ENCODE measurements around the gene ERCC1. TPM values are rescaled to one million over a fixed set of nuclear protein-coding genes. Genes with fewer than 3 reads are reported as not detected.

The ERCC1 gene
- polyA plus RNA-seq, 2 of the 4 experiments (the other 2 are of a cell fraction) = 81.7 to 93.0 TPM

- Histone ChIP-seq H3K4me1 (no peaks in the 10 kb centered on the region), H3K27ac (no peak overlapping the region), H3K4me3 (no peak overlapping the region), H3K9me3 (no peaks in the 10 kb centered on the region), H3K4me2 (no peak overlapping the region)
- over 99% methylated on average over 11 of the region's 11 CpGs for WGBS (ENCODE audit: missing lambda C conversion rate)
- TF ChIP-seq EHMT2 (IDR thresholded peaks at IDR 0.05; ENCODE audit: low read depth) (no peak), GATA3 (IDR thresholded peaks at IDR 0.05; ENCODE audit: borderline replicate concordance) (no peak), PHF8 (IDR thresholded peaks at IDR 0.05; ENCODE audit: borderline replicate concordance, low read depth) (no peak), RAD21 (conservative IDR thresholded peaks at IDR 0.05 in 1 of 2, IDR thresholded peaks at IDR 0.05 in 1 of 2) (no peak), TP53 (CRISPR knock-in tag; IDR thresholded peaks at IDR 0.05) (no peak), NPAS2 (CRISPR knock-in tag; IDR thresholded peaks at IDR 0.05; ENCODE audit: borderline replicate concordance) (no peak), BHLHE40 (IDR thresholded peaks at IDR 0.05; ENCODE audit: low read depth, low read length) (no peak), EHF (CRISPR knock-in tag; IDR thresholded peaks at IDR 0.05) (no peak), JUNB (IDR thresholded peaks at IDR 0.05) (no peak), MAFK (IDR thresholded peaks at IDR 0.05; ENCODE audit: partially characterized antibody) (no peak), RFX5 (IDR thresholded peaks at IDR 0.05) (no peak)
- TF ChIP-seq, protein P1, sequence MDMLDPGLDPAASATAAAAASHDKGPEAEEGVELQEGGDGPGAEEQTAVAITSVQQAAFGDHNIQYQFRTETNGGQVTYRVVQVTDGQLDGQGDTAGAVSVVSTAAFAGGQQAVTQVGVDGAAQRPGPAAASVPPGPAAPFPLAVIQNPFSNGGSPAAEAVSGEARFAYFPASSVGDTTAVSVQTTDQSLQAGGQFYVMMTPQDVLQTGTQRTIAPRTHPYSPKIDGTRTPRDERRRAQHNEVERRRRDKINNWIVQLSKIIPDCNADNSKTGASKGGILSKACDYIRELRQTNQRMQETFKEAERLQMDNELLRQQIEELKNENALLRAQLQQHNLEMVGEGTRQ (IDR thresholded peaks at IDR 0.05) = no peak
- ATAC-seq = no peak
- no peak for DNase-seq (ENCODE audit: low read depth in 1 of 2, low spot score in 1 of 2)
- ChIA-PET POLR2A (no interaction called here), CTCF (interaction anchor here (1.4 to 1.8 kb wide), 2 partner anchors 11 to 45 kb away, joined by 3 to 4 read pairs; no protein-coding TSS in a partner anchor)
- no peak for FAIRE-seq
These were observed 66.3 kb downstream of the ERCC1 start for GRCh38 chr19:45357445-45357783.

Small RNA genes within 50 kb of the gene (small RNA-seq; reads per million reads assigned to genes)
- gene MIR6088 = 0 reads per million in 6 experiments

Other genes starting within 250 kb of the ERCC1 start
- gene TRAPPC6A, start 245.7 kb downstream of the ERCC1 start, polyA plus RNA-seq (2011; rRNA removed) = 29.8 and 30.2 TPM in 2 replicates
- 23.7 to 30.5 TPM (median 28.5 TPM) in 3 replicates for gene TRAPPC6A, start 245.7 kb downstream of the ERCC1 start, polyA plus RNA-seq (2017; fragmentation: RNase III; extraction: RNeasy Plus Mini Kit Qiagen cat#74134 plus additional on column Dnase treatment)
- gene BLOC1S3, start 245.1 kb downstream of the ERCC1 start, polyA plus RNA-seq (2011; rRNA removed) = 7.5 and 10.5 TPM in 2 replicates
- gene BLOC1S3, start 245.1 kb downstream of the ERCC1 start, polyA plus RNA-seq (2017; fragmentation: RNase III; extraction: RNeasy Plus Mini Kit Qiagen cat#74134 plus additional on column Dnase treatment) = 8.2 to 12.2 TPM (median 10.6 TPM) in 3 replicates
- 0.16 and 0.20 TPM in 2 replicates for gene EXOC3L2, start 178.5 kb downstream of the ERCC1 start, polyA plus RNA-seq (2011; rRNA removed)
- gene EXOC3L2, start 178.5 kb downstream of the ERCC1 start, polyA plus RNA-seq (2017; fragmentation: RNase III; extraction: RNeasy Plus Mini Kit Qiagen cat#74134 plus additional on column Dnase treatment) = 0.46 to 0.58 TPM (median 0.50 TPM) in 3 replicates
- gene MARK4, start 172.6 kb downstream of the ERCC1 start, polyA plus RNA-seq (2011; rRNA removed) = 6.3 and 6.9 TPM in 2 replicates
- gene MARK4, start 172.6 kb downstream of the ERCC1 start, polyA plus RNA-seq (2017; fragmentation: RNase III; extraction: RNeasy Plus Mini Kit Qiagen cat#74134 plus additional on column Dnase treatment) = 6.0 to 7.8 TPM (median 6.8 TPM) in 3 replicates
- not detected in 2 replicates for gene CKM, start 101.0 kb downstream of the ERCC1 start, polyA plus RNA-seq (2011; rRNA removed)
- not detected in 3 replicates for gene CKM, start 101.0 kb downstream of the ERCC1 start, polyA plus RNA-seq (2017; fragmentation: RNase III; extraction: RNeasy Plus Mini Kit Qiagen cat#74134 plus additional on column Dnase treatment)
- 0.26 and 0.32 TPM in 2 replicates for gene KLC3, start 83.2 kb downstream of the ERCC1 start, polyA plus RNA-seq (2011; rRNA removed)
- gene KLC3, start 83.2 kb downstream of the ERCC1 start, polyA plus RNA-seq (2017; fragmentation: RNase III; extraction: RNeasy Plus Mini Kit Qiagen cat#74134 plus additional on column Dnase treatment) = 0.49 to 0.55 TPM (median 0.52 TPM) in 3 replicates
- 12.9 and 15.0 TPM in 2 replicates for gene ERCC2, start 53.3 kb downstream of the ERCC1 start, polyA plus RNA-seq (2011; rRNA removed)
- 19.8 to 21.5 TPM (median 19.9 TPM) in 3 replicates for gene ERCC2, start 53.3 kb downstream of the ERCC1 start, polyA plus RNA-seq (2017; fragmentation: RNase III; extraction: RNeasy Plus Mini Kit Qiagen cat#74134 plus additional on column Dnase treatment)
- gene PPP1R13L, start 18.8 kb downstream of the ERCC1 start, polyA plus RNA-seq (2011; rRNA removed) = 3.2 and 5.7 TPM in 2 replicates
- 18.9 to 23.2 TPM (median 20.9 TPM) in 3 replicates for gene PPP1R13L, start 18.8 kb downstream of the ERCC1 start, polyA plus RNA-seq (2017; fragmentation: RNase III; extraction: RNeasy Plus Mini Kit Qiagen cat#74134 plus additional on column Dnase treatment)
- gene POLR1G, start 17.3 kb downstream of the ERCC1 start, polyA plus RNA-seq (2011; rRNA removed) = 11.7 and 15.1 TPM in 2 replicates
- 28.2 to 34.0 TPM (median 31.2 TPM) in 3 replicates for gene POLR1G, start 17.3 kb downstream of the ERCC1 start, polyA plus RNA-seq (2017; fragmentation: RNase III; extraction: RNeasy Plus Mini Kit Qiagen cat#74134 plus additional on column Dnase treatment)
- 27.9 and 48.8 TPM in 2 replicates for gene FOSB, start 44.1 kb upstream of the ERCC1 start, polyA plus RNA-seq (2011; rRNA removed)
- gene FOSB, start 44.1 kb upstream of the ERCC1 start, polyA plus RNA-seq (2017; fragmentation: RNase III; extraction: RNeasy Plus Mini Kit Qiagen cat#74134 plus additional on column Dnase treatment) = 0.57 to 0.65 TPM (median 0.58 TPM) in 3 replicates
- gene RTN2, start 73.1 kb upstream of the ERCC1 start, polyA plus RNA-seq (2011; rRNA removed) = 4.7 and 5.3 TPM in 2 replicates
- 6.3 to 9.0 TPM (median 8.1 TPM) in 3 replicates for gene RTN2, start 73.1 kb upstream of the ERCC1 start, polyA plus RNA-seq (2017; fragmentation: RNase III; extraction: RNeasy Plus Mini Kit Qiagen cat#74134 plus additional on column Dnase treatment)
- gene PPM1N, start 74.5 kb upstream of the ERCC1 start, polyA plus RNA-seq (2011; rRNA removed) = 9.2 and 9.8 TPM in 2 replicates
- 6.6 to 11.2 TPM (median 10.5 TPM) in 3 replicates for gene PPM1N, start 74.5 kb upstream of the ERCC1 start, polyA plus RNA-seq (2017; fragmentation: RNase III; extraction: RNeasy Plus Mini Kit Qiagen cat#74134 plus additional on column Dnase treatment)
- 59.1 and 64.5 TPM in 2 replicates for gene VASP, start 83.6 kb upstream of the ERCC1 start, polyA plus RNA-seq (2011; rRNA removed)
- 83.8 to 94.6 TPM (median 94.3 TPM) in 3 replicates for gene VASP, start 83.6 kb upstream of the ERCC1 start, polyA plus RNA-seq (2017; fragmentation: RNase III; extraction: RNeasy Plus Mini Kit Qiagen cat#74134 plus additional on column Dnase treatment)
- 21.8 and 29.1 TPM in 2 replicates for gene OPA3, start 160.9 kb upstream of the ERCC1 start, polyA plus RNA-seq (2011; rRNA removed)
- 13.8 to 15.9 TPM (median 15.6 TPM) in 3 replicates for gene OPA3, start 160.9 kb upstream of the ERCC1 start, polyA plus RNA-seq (2017; fragmentation: RNase III; extraction: RNeasy Plus Mini Kit Qiagen cat#74134 plus additional on column Dnase treatment)
- 0.10 TPM in 1 of 2 replicates, not detected in the other for gene GPR4, start 178.3 kb upstream of the ERCC1 start, polyA plus RNA-seq (2011; rRNA removed)
- 0.03 to 0.12 TPM (median 0.04 TPM) in 3 replicates for gene GPR4, start 178.3 kb upstream of the ERCC1 start, polyA plus RNA-seq (2017; fragmentation: RNase III; extraction: RNeasy Plus Mini Kit Qiagen cat#74134 plus additional on column Dnase treatment)
- gene EML2, start 215.5 kb upstream of the ERCC1 start, polyA plus RNA-seq (2011; rRNA removed) = 19.9 and 22.7 TPM in 2 replicates
- gene EML2, start 215.5 kb upstream of the ERCC1 start, polyA plus RNA-seq (2017; fragmentation: RNase III; extraction: RNeasy Plus Mini Kit Qiagen cat#74134 plus additional on column Dnase treatment) = 25.9 to 30.6 TPM (median 29.0 TPM) in 3 replicates
- 0.83 and 1.2 TPM in 2 replicates for gene GIPR, start 244.3 kb upstream of the ERCC1 start, polyA plus RNA-seq (2011; rRNA removed)
- gene GIPR, start 244.3 kb upstream of the ERCC1 start, polyA plus RNA-seq (2017; fragmentation: RNase III; extraction: RNeasy Plus Mini Kit Qiagen cat#74134 plus additional on column Dnase treatment) = 0.96 to 1.6 TPM (median 1.4 TPM) in 3 replicates

Data from A549 (cell line).